ENCODE results near the gene MINDY4. TPM values are rescaled to one million over a fixed set of nuclear protein-coding genes. Genes with fewer than 3 reads are reported as not detected.

The MINDY4 gene
- total RNA-seq, 1 donor from 2014 or later = 1.2 TPM

GRCh38 chr7:30750683-30751650, 20.2 kb upstream of the MINDY4 start:
- intact Hi-C loops (cut with micrococcal nuclease) = no loop called here
- Mint-ChIP-seq H3K4me3 (no peak overlapping the region), H3K27me3 (peaks cover 4% of the 10 kb centered on the region), H3K36me3 (ENCODE audit: low read depth) (no peaks in the 10 kb centered on the region), H3K27ac (no peak overlapping the region), H3K9me3 (no peaks in the 10 kb centered on the region), H3K4me1 (no peaks in the 10 kb centered on the region)
- no peak for DNase-seq

- no peaks in the 10 kb centered on the region for H3K9me3 Mint-ChIP-seq
- intact Hi-C loops (cut with micrococcal nuclease) = no loop called here
- no peaks in the 10 kb centered on the region for H3K4me1 Mint-ChIP-seq
- H3K36me3 Mint-ChIP-seq (ENCODE audit: low read depth) = no peaks in the 10 kb centered on the region
- no peak within 1 kb of the TSS for H3K27ac Mint-ChIP-seq
- no peak for DNase-seq
- peaks cover 4% of the 10 kb centered on the region for H3K27me3 Mint-ChIP-seq
- H3K4me3 Mint-ChIP-seq = no peak within 1 kb of the TSS
Measured at GRCh38 chr7:30751696-30752273, 19.4 kb upstream of the MINDY4 start, which contains the start of gene INMT. Gene INMT, plus strand, starts transcription at chr7:30752135. Its CDS starts 16 bp downstream, at chr7:30752151.

- Mint-ChIP-seq H3K36me3 (ENCODE audit: low read depth) (no peaks in the 10 kb centered on the region), H3K27ac (no peak overlapping the region), H3K4me1 (no peaks in the 10 kb centered on the region), H3K4me3 (no peak overlapping the region), H3K9me3 (no peaks in the 10 kb centered on the region), H3K27me3 (peaks cover 6% of the 10 kb centered on the region)
- intact Hi-C loops (cut with micrococcal nuclease) = no loop called here
- DNase-seq = no peak
Measured at GRCh38 chr7:30752484-30752883, 18.7 kb upstream of the MINDY4 start.

- no peaks in the 10 kb centered on the region for H3K9me3 Mint-ChIP-seq
- no peak overlapping the region for H3K4me3 Mint-ChIP-seq
- intact Hi-C loops (cut with micrococcal nuclease) = no loop called here
- no peak overlapping the region for H3K27ac Mint-ChIP-seq
- no peak for DNase-seq
- peaks cover 3% of the 10 kb centered on the region for H3K4me1 Mint-ChIP-seq
- H3K36me3 Mint-ChIP-seq (ENCODE audit: low read depth) = no peaks in the 10 kb centered on the region
- H3K27me3 Mint-ChIP-seq = peaks cover 6% of the 10 kb centered on the region
Measured at GRCh38 chr7:30752979-30753378, 18.2 kb upstream of the MINDY4 start.

GRCh38 chr7:30754315-30754877, 16.8 kb upstream of the MINDY4 start:
- Mint-ChIP-seq H3K27ac (no peak overlapping the region), H3K4me1 (peaks cover 3% of the 10 kb centered on the region), H3K4me3 (no peak overlapping the region), H3K36me3 (ENCODE audit: low read depth) (no peaks in the 10 kb centered on the region), H3K27me3 (peaks cover 2% of the 10 kb centered on the region), H3K9me3 (no peaks in the 10 kb centered on the region)
- intact Hi-C loops (cut with micrococcal nuclease) = no loop called here
- no peak for DNase-seq

- no peak overlapping the region for H3K4me3 Mint-ChIP-seq
- H3K9me3 Mint-ChIP-seq = no peaks in the 10 kb centered on the region
- H3K27ac Mint-ChIP-seq = no peak overlapping the region
- no peaks in the 10 kb centered on the region for H3K36me3 Mint-ChIP-seq (ENCODE audit: low read depth)
- intact Hi-C loops (cut with micrococcal nuclease) = no loop called here
- peaks cover 3% of the 10 kb centered on the region for H3K4me1 Mint-ChIP-seq
- no peak for DNase-seq
- peaks cover 4% of the 10 kb centered on the region for H3K27me3 Mint-ChIP-seq
Measured at GRCh38 chr7:30755384-30756154, 15.6 kb upstream of the MINDY4 start.

GRCh38 chr7:30757342-30757692, 13.9 kb upstream of the MINDY4 start:
- Mint-ChIP-seq H3K27ac (no peak overlapping the region), H3K9me3 (no peaks in the 10 kb centered on the region), H3K4me1 (peaks cover 3% of the 10 kb centered on the region), H3K4me3 (no peak overlapping the region), H3K36me3 (ENCODE audit: low read depth) (no peaks in the 10 kb centered on the region), H3K27me3 (peaks cover 6% of the 10 kb centered on the region)
- intact Hi-C loops (cut with micrococcal nuclease) = no loop called here
- no peak for DNase-seq

GRCh38 chr7:30760514-30761213, 10.6 kb upstream of the MINDY4 start:
- H3K27me3 Mint-ChIP-seq = peaks cover 9% of the 10 kb centered on the region
- H3K4me1 Mint-ChIP-seq = peaks cover 3% of the 10 kb centered on the region
- H3K27ac Mint-ChIP-seq = no peak overlapping the region
- H3K9me3 Mint-ChIP-seq = no peaks in the 10 kb centered on the region
- no peak for DNase-seq
- intact Hi-C loops (cut with micrococcal nuclease) = no loop called here
- no peaks in the 10 kb centered on the region for H3K36me3 Mint-ChIP-seq (ENCODE audit: low read depth)
- H3K4me3 Mint-ChIP-seq = no peak overlapping the region

GRCh38 chr7:30761214-30762156, 9.7 kb upstream of the MINDY4 start:
- intact Hi-C loops (cut with micrococcal nuclease) = no loop called here
- H3K27me3 Mint-ChIP-seq = peaks cover 10% of the 10 kb centered on the region
- no peaks in the 10 kb centered on the region for H3K9me3 Mint-ChIP-seq
- H3K4me3 Mint-ChIP-seq = no peak overlapping the region
- H3K4me1 Mint-ChIP-seq = peaks cover 3% of the 10 kb centered on the region
- no peak overlapping the region for H3K27ac Mint-ChIP-seq
- DNase-seq = no peak
- no peaks in the 10 kb centered on the region for H3K36me3 Mint-ChIP-seq (ENCODE audit: low read depth)

GRCh38 chr7:30764030-30764975, 6.9 kb upstream of the MINDY4 start:
- DNase-seq = no peak
- no peak overlapping the region for H3K4me3 Mint-ChIP-seq
- H3K36me3 Mint-ChIP-seq (ENCODE audit: low read depth) = no peaks in the 10 kb centered on the region
- no peaks in the 10 kb centered on the region for H3K9me3 Mint-ChIP-seq
- no peak overlapping the region for H3K27ac Mint-ChIP-seq
- peaks cover 15% of the 10 kb centered on the region for H3K27me3 Mint-ChIP-seq
- intact Hi-C loops (cut with micrococcal nuclease) = no loop called here
- no peaks in the 10 kb centered on the region for H3K4me1 Mint-ChIP-seq

- H3K4me3 Mint-ChIP-seq = no peak overlapping the region
- no peak for DNase-seq
- H3K9me3 Mint-ChIP-seq = no peaks in the 10 kb centered on the region
- H3K27ac Mint-ChIP-seq = no peak overlapping the region
- peaks cover 15% of the 10 kb centered on the region for H3K27me3 Mint-ChIP-seq
- H3K4me1 Mint-ChIP-seq = no peaks in the 10 kb centered on the region
- no peaks in the 10 kb centered on the region for H3K36me3 Mint-ChIP-seq (ENCODE audit: low read depth)
- intact Hi-C loops (cut with micrococcal nuclease) = no loop called here
Measured at GRCh38 chr7:30765408-30765807, 5.8 kb upstream of the MINDY4 start.

- H3K36me3 Mint-ChIP-seq (ENCODE audit: low read depth) = no peaks in the 10 kb centered on the region
- H3K4me1 Mint-ChIP-seq = peaks cover 5% of the 10 kb centered on the region
- H3K4me3 Mint-ChIP-seq = peak overlapping the region; percentile 89
- intact Hi-C loops (cut with micrococcal nuclease) = loop anchor here (5.0 kb wide), 1 partner anchor 744 kb away; the partner anchor contains the start of genes FKBP14 and PLEKHA8
- H3K27ac Mint-ChIP-seq = no peak overlapping the region
- DNase-seq = no peak
- H3K9me3 Mint-ChIP-seq = no peaks in the 10 kb centered on the region
- H3K27me3 Mint-ChIP-seq = peaks cover 9% of the 10 kb centered on the region
Measured at GRCh38 chr7:30770845-30771173, 408 bp upstream of the MINDY4 start.

Measured in activated CD4-positive, alpha-beta T cell treated with anti-CD3 and anti-CD28 coated beads, Interleukin-2, amount 10 ng/mL, durations not matched to agents 24 days and 14 days (primary cell).